HL-60 (cell line): ENCODE results near the gene CATSPERD.

Experiments used
- DNase-seq, 2 experiments: peaks; one replicate each; pipeline ENCODE4 v3.0.0-alpha.2; 2010 to 2020; ENCODE audit warnings: low read depth in 1 of 2, low spot score in 1 of 2
- H3K27ac ChIP-seq: fragments of 250-450 bp; sonication (Bioruptor Pico); replicated peaks from 2 replicates; pipeline ENCODE4 v1.5.1; 2020; ENCODE audit warnings: mild to moderate bottlenecking, moderate library complexity
- H3K27me3 ChIP-seq: fragments of 250-450 bp; sonication (Bioruptor Pico); 2 replicates; pipeline ENCODE4 v1.5.1; 2021; ENCODE audit warnings: mild to moderate bottlenecking, moderate library complexity; ENCODE audit not compliant: insufficient read depth, poor library complexity, severe bottlenecking
- H3K4me3 ChIP-seq: replicated peaks from 2 replicates; pipeline ENCODE4 v1.5.1; 2011; ENCODE audit warnings: mild to moderate bottlenecking, control low read depth, low read length; ENCODE audit not compliant: insufficient read depth
- GABPA ChIP-seq: IDR thresholded peaks from 2 replicates; pipeline ENCODE4 v1.6.1; 2012; ENCODE audit warnings: low read depth
- POLR2AphosphoS5 ChIP-seq: IDR thresholded peaks from 2 replicates; pipeline ENCODE4 v1.6.1; 2012; ENCODE audit warnings: low read depth
- SPI1 ChIP-seq: IDR thresholded peaks from 2 replicates; pipeline ENCODE4 v1.6.1; 2012; ENCODE audit warnings: low read depth, mild to moderate bottlenecking, borderline replicate concordance
- TF ChIP-seq, protein P1 (sequence below): IDR thresholded peaks from 2 replicates; pipeline ENCODE4 v1.6.1; 2012; ENCODE audit warnings: low read depth; ENCODE audit not compliant: insufficient replicate concordance
- TF ChIP-seq, protein P2 (sequence below): IDR thresholded peaks from one replicate; pipeline ENCODE4 v1.5.1; 2011; ENCODE audit warnings: low read length, control low read depth, inconsistent platforms; ENCODE audit not compliant: insufficient read depth

CATSPERD gene

DNA sequence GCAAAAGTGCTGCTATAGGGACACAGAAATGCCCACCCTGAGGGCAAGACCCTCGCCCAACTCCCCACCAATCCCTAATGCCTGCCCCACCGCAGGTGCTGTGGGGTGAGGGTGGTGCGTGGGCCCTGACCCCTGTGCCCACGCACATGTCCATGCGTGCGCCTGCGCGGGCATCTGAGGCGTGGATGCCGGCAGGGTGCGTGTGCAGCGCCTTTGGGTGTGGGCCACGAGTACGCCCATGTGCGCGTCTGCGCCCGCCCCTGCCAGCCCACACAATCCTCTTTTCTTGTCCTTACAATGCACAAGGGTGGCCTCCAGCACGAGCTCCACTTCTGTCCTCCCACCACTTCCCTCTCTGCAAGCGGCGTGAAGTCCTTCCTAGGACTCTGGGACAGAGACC, 104.7 kb downstream of the CATSPERD start:
- no peak for DNase-seq
- H3K27me3 ChIP-seq = no peaks in the 10 kb centered on the region
- no peak overlapping the region for H3K4me3 ChIP-seq
- TF ChIP-seq, protein P1, sequence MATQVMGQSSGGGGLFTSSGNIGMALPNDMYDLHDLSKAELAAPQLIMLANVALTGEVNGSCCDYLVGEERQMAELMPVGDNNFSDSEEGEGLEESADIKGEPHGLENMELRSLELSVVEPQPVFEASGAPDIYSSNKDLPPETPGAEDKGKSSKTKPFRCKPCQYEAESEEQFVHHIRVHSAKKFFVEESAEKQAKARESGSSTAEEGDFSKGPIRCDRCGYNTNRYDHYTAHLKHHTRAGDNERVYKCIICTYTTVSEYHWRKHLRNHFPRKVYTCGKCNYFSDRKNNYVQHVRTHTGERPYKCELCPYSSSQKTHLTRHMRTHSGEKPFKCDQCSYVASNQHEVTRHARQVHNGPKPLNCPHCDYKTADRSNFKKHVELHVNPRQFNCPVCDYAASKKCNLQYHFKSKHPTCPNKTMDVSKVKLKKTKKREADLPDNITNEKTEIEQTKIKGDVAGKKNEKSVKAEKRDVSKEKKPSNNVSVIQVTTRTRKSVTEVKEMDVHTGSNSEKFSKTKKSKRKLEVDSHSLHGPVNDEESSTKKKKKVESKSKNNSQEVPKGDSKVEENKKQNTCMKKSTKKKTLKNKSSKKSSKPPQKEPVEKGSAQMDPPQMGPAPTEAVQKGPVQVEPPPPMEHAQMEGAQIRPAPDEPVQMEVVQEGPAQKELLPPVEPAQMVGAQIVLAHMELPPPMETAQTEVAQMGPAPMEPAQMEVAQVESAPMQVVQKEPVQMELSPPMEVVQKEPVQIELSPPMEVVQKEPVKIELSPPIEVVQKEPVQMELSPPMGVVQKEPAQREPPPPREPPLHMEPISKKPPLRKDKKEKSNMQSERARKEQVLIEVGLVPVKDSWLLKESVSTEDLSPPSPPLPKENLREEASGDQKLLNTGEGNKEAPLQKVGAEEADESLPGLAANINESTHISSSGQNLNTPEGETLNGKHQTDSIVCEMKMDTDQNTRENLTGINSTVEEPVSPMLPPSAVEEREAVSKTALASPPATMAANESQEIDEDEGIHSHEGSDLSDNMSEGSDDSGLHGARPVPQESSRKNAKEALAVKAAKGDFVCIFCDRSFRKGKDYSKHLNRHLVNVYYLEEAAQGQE = no peak
- no peak for TF ChIP-seq SPI1
- no peak overlapping the region for H3K27ac ChIP-seq

DNA sequence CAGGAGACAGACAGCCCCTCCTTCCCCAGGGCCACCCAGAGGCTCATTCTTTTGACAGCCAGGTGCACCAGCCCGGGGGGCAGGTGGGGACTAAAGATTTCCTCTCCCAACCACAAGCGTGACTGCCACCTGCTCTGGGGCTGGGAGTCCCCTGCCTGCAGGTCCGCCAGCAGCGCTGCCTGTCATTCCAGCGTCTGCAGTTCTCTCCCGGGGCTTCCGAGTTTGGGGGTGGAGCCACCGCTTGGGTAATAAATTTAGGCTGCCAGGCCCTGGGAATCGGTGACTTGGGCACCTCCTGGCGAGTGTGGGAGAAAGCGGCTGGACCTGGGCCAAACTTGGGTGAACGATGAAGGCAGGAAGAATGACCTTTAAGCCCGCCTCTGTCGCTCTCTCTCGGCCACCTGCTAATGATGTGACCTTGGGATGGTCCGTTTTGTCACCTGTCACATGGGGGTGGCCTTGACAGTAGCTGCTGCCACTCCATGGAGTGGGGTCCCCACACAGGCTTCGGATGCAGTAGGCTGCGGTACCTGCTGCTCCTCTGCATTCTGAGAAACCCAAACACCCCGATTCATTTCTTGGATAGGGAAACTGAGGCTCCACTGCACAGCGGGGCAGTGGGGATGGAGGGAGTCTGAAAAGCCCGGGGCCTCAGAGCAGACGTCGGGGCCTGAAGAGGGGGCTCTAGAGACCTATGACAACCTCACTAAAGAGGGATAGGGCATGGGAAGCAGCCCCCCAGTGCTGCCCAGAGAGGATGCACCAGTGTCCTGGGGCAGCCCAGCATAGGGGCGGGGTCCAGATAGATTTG, 106.3 kb downstream of the CATSPERD start:
- no peak overlapping the region for H3K27ac ChIP-seq
- no peaks in the 10 kb centered on the region for H3K27me3 ChIP-seq
- TF ChIP-seq SPI1 = no peak
- no peak for TF ChIP-seq GABPA
- TF ChIP-seq, protein P1 = no peak
- TF ChIP-seq, protein P2, sequence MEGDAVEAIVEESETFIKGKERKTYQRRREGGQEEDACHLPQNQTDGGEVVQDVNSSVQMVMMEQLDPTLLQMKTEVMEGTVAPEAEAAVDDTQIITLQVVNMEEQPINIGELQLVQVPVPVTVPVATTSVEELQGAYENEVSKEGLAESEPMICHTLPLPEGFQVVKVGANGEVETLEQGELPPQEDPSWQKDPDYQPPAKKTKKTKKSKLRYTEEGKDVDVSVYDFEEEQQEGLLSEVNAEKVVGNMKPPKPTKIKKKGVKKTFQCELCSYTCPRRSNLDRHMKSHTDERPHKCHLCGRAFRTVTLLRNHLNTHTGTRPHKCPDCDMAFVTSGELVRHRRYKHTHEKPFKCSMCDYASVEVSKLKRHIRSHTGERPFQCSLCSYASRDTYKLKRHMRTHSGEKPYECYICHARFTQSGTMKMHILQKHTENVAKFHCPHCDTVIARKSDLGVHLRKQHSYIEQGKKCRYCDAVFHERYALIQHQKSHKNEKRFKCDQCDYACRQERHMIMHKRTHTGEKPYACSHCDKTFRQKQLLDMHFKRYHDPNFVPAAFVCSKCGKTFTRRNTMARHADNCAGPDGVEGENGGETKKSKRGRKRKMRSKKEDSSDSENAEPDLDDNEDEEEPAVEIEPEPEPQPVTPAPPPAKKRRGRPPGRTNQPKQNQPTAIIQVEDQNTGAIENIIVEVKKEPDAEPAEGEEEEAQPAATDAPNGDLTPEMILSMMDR = no peak
- TF ChIP-seq POLR2AphosphoS5 = no peak
- DNase-seq = peak; percentile 43 to 66
- H3K4me3 ChIP-seq = no peak overlapping the region

DNA sequence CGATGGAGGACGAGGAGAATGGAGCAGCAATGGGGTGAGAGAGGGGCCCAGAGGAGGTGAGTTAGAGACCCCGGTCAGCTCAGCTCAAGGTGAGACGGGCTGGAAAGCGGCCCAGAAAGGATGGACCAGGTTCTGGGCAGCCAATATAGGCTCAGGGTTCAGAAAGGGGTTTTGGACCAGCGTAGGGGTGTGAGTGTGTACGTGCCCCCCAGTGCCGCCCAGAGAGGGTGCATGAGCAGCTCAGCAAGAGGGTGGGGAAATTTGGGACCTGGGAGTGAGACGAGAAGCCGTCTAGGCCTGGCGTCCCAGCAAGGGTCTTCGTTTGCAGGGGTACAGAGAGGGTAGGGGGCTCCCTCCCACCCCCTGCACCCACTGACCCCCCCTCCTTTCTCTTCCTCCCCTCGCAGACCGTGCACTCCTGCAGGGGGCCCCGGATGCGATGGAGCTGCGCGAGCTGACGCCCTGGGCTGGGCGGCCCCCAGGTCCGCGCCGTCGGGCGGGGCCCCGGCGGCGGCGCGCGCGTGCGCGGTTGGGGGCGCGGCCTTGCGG, 107.0 kb downstream of the CATSPERD start:
- H3K4me3 ChIP-seq = peak overlapping the region; percentile 56
- no peaks in the 10 kb centered on the region for H3K27me3 ChIP-seq
- H3K27ac ChIP-seq = no peak overlapping the region
- TF ChIP-seq GABPA = no peak
- TF ChIP-seq, protein P2 = no peak
- TF ChIP-seq SPI1 = no peak
- TF ChIP-seq, protein P1 = no peak
- no peak for TF ChIP-seq POLR2AphosphoS5
- no peak for DNase-seq
